PC-9 (cell line): ENCODE measurements around the gene RTBDN. TPM values are rescaled to one million over a fixed set of nuclear protein-coding genes. Genes with fewer than 3 reads are reported as not detected.
A peak's percentile ranks its signal among the peaks of the same experiment; 100 is the strongest.

Experiments used
- BruUV-seq: library from RNA; stranded (reverse); fragments of 400-500 nt; replicated peaks from 2 replicates; lab custom pipeline; 2021; lab: Mats Ljungman, UMichigan
- CTCF ChIA-PET: fragments of 300-600 bp; sonication (Branson Sonifier 250); formaldehyde crosslinking; loops from one replicate; lab custom pipeline; 2022; ENCODE audit warnings: antibody characterized with exemption; lab: Charles Lee
- POLR2A ChIA-PET: fragments of 300-600 bp; sonication (Branson Sonifier 250); formaldehyde crosslinking; loops from one replicate; lab custom pipeline; 2022; ENCODE audit warnings: antibody characterized with exemption; ENCODE audit not compliant: unreplicated experiment; lab: Charles Lee
- DNase-seq, 2 experiments: peaks; one replicate each; pipeline versions ENCODE4 v3.0.0 to v3.0.0-alpha.2; 2015 to 2022; ENCODE audit warnings: mixed read lengths in 1 of 2
- H2AFZ ChIP-seq: fragments of 200-600 bp; sonication (generic); 2 replicates; pipeline ENCODE4 v1.8.1; 2017; ENCODE audit warnings: antibody characterized with exemption
- H3F3A ChIP-seq: fragments of 200-600 bp; sonication (generic); 2 replicates; pipeline ENCODE4 v1.8.1; 2017; ENCODE audit warnings: antibody characterized with exemption, mild to moderate bottlenecking, low read depth; ENCODE audit not compliant: insufficient read depth
- H3K27ac ChIP-seq: fragments of 200-600 bp; sonication (generic); 2 replicates; pipeline ENCODE4 v1.6.1; 2016; ENCODE audit warnings: mixed run types
- H3K27me3 ChIP-seq: fragments of 200-600 bp; sonication (generic); 2 replicates; pipeline ENCODE4 v1.6.1; 2016; ENCODE audit warnings: low read depth, mixed run types; ENCODE audit not compliant: insufficient read depth
- H3K36me3 ChIP-seq: fragments of 200-600 bp; sonication (generic); 2 replicates; pipeline ENCODE4 v1.6.1; 2016; ENCODE audit warnings: low read depth, mixed run types
- H3K4me1 ChIP-seq: fragments of 200-600 bp; sonication (generic); replicated peaks from 2 replicates; pipeline ENCODE4 v1.6.1; 2016; ENCODE audit warnings: mixed run types; ENCODE audit not compliant: insufficient read depth
- H3K4me2 ChIP-seq: fragments of 200-600 bp; sonication (generic); 2 replicates; pipeline ENCODE4 v1.6.1; 2017; ENCODE audit warnings: mixed run types
- H3K4me3 ChIP-seq: fragments of 200-600 bp; sonication (generic); 2 replicates; pipeline ENCODE4 v1.6.1; 2016; ENCODE audit warnings: mixed run types
- H3K79me2 ChIP-seq: fragments of 200-600 bp; sonication (generic); 2 replicates; pipeline ENCODE4 v1.6.1; 2017; ENCODE audit warnings: low read depth, mixed run types
- H3K9me2 ChIP-seq: fragments of 200-600 bp; sonication (generic); 2 replicates; pipeline ENCODE4 v1.8.1; 2017; ENCODE audit warnings: mild to moderate bottlenecking; ENCODE audit not compliant: insufficient read depth
- H3K9me3 ChIP-seq: fragments of 200-600 bp; sonication (generic); 2 replicates; pipeline ENCODE4 v1.8.1; 2016; ENCODE audit warnings: low read depth; ENCODE audit not compliant: insufficient read depth
- H4K20me1 ChIP-seq: fragments of 200-600 bp; sonication (generic); 2 replicates; pipeline ENCODE4 v1.8.1; 2017; ENCODE audit not compliant: insufficient read depth
- EZH2 ChIP-seq: fragments of 200-600 bp; sonication (generic); IDR thresholded peaks from 2 replicates; pipeline ENCODE4 v1.8.0; 2017; ENCODE audit warnings: antibody characterized with exemption, low read depth
- intact Hi-C: fragments of 100-400 bp; cut with micrococcal nuclease; formaldehyde crosslinking; loops from one replicate; pipeline ENCODE4 v1.10.0; 2022; ENCODE audit not compliant: unreplicated experiment
- total RNA-seq: library from RNA; stranded (reverse); gene quantifications from 2 replicates; pipeline ENCODE4 v1.2.3, GENCODE V29; 2021
- TF ChIP-seq, protein P1 (sequence below): fragments of 200-600 bp; sonication (generic); conservative IDR thresholded peaks from 2 replicates; pipeline ENCODE4 v1.6.1; 2017; ENCODE audit warnings: mixed run types, antibody characterized with exemption, mild to moderate bottlenecking, moderate library complexity

Gene RTBDN
- total RNA-seq, 1 experiment from 2014 or later: 1.0 TPM

DNA sequence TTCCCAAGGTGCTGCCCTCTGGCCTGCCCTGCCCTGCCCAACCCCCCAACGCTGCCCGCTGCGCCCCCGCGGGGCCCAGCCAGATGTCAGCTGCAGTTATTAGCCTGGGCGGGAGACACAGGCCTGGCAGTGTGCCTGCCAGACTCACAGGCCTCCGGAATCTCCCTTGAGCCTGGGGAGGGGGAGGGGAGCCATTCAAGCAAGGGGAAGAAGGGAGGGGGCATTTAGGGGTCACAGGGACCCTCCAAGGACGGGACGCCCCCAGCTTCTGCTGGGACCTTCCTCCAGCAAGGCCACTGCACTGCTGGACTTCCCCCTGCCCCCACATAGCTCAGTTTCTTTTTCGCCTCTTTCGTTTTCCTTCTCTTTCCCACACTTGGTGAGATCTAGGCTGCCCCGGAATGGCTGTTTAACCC, 45.7 kb downstream of the RTBDN start:
- TF ChIP-seq EZH2: no peak
- TF ChIP-seq, protein P1, sequence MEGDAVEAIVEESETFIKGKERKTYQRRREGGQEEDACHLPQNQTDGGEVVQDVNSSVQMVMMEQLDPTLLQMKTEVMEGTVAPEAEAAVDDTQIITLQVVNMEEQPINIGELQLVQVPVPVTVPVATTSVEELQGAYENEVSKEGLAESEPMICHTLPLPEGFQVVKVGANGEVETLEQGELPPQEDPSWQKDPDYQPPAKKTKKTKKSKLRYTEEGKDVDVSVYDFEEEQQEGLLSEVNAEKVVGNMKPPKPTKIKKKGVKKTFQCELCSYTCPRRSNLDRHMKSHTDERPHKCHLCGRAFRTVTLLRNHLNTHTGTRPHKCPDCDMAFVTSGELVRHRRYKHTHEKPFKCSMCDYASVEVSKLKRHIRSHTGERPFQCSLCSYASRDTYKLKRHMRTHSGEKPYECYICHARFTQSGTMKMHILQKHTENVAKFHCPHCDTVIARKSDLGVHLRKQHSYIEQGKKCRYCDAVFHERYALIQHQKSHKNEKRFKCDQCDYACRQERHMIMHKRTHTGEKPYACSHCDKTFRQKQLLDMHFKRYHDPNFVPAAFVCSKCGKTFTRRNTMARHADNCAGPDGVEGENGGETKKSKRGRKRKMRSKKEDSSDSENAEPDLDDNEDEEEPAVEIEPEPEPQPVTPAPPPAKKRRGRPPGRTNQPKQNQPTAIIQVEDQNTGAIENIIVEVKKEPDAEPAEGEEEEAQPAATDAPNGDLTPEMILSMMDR: 0 out of 2 replicates have a peak, but pooled peaks have one; percentile 4
- H3K27me3 ChIP-seq: no peaks in the 10 kb centered on the region
- H3F3A ChIP-seq: peaks cover 78% of the 10 kb centered on the region
- peak overlapping the region; percentile 91 for H3K4me2 ChIP-seq
- peaks cover 49% of the 10 kb centered on the region for H3K79me2 ChIP-seq
- no peaks in the 10 kb centered on the region for H3K9me2 ChIP-seq
- no peaks in the 10 kb centered on the region; the same call in 1 of the 2 replicates for H3K36me3 ChIP-seq
- H3K9me3 ChIP-seq: no peaks in the 10 kb centered on the region
- POLR2A ChIA-PET: interaction anchor here (0.5 to 1.8 kb wide), 7 partner anchors 10 to 178 kb away, joined by 3 to 18 read pairs (median 4); partner anchors contain the start of genes RNASEH2A, ZNF490 and ZNF791
- no peak overlapping the region for H2AFZ ChIP-seq
- H3K27ac ChIP-seq: peak overlapping the region; percentile 86
- CTCF ChIA-PET: interaction anchor here (0.6 to 1.0 kb wide), 3 partner anchors 23 to 33 kb away, joined by 3 to 8 read pairs (median 3); no protein-coding TSS in a partner anchor
- H4K20me1 ChIP-seq: peaks cover 18% of the 10 kb centered on the region
- intact Hi-C loops: loop anchor here (5.0 to 10.0 kb wide), 2 partner anchors 374 to 1056 kb away; no protein-coding TSS in a partner anchor
- peak; percentile 50 to 80 for DNase-seq
- peak overlapping the region; percentile 73 for H3K4me3 ChIP-seq
- TSS peak; percentile 31 for BruUV-seq
- peaks cover 63% of the 10 kb centered on the region for H3K4me1 ChIP-seq

DNA sequence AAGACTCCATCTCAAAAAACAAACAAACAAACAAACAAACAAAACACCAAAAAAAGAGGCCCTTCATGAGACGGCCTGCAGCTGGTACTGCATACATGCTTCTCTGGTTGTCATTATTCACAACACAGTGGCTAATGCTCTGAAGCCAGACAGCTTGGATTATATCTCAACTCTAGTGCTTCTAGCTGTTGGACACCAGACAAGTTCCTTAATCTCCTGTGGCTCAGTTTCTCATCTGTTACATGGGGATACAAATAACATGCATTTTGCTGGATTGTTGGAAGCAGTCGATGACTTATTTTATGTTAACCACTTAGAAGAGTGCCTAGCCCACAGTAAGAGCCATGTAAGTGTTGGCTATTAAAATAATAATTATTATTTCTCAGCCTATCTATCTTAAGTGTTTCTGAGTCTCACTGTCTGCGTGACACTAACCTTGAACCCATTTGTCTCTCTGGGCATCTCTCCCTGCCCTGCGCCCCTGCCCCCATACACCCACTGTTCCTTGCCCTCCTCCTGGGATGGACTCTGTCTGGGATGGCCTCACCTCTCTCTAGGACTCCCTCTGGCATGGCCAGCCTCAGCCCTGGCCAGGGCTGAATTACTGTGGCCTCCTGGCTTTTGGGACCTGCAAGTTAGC, 46.2 kb downstream of the RTBDN start:
- DNase-seq: peak in 1 of 2 experiments; percentile 19
- Histone ChIP-seq H3K4me3 (peak overlapping the region; percentile 73), H2AFZ (no peak overlapping the region), H3K9me2 (no peaks in the 10 kb centered on the region), H3K4me1 (peaks cover 68% of the 10 kb centered on the region), H3K9me3 (no peaks in the 10 kb centered on the region), H4K20me1 (peaks cover 17% of the 10 kb centered on the region), H3K79me2 (peaks cover 46% of the 10 kb centered on the region), H3F3A (peaks cover 81% of the 10 kb centered on the region), H3K27me3 (no peaks in the 10 kb centered on the region), H3K27ac (peak overlapping the region; percentile 86), H3K36me3 (no peaks in the 10 kb centered on the region; the same call in 1 of the 2 replicates), H3K4me2 (peak overlapping the region; percentile 91)
- BruUV-seq: no TSS peak
- TF ChIP-seq, protein P1: no peak
- no peak for TF ChIP-seq EZH2
- ChIA-PET POLR2A (interaction anchor here (0.6 to 1.8 kb wide), 3 partner anchors 9 to 51 kb away, joined by 4 to 18 read pairs (median 11); no protein-coding TSS in a partner anchor), CTCF (interaction anchor here (1.0 kb wide), 1 partner anchor 28 kb away, joined by 3 read pairs; no protein-coding TSS in a partner anchor)
- intact Hi-C loops: loop anchor here (5.0 to 10.0 kb wide), 2 partner anchors 374 to 1057 kb away; no protein-coding TSS in a partner anchor

DNA sequence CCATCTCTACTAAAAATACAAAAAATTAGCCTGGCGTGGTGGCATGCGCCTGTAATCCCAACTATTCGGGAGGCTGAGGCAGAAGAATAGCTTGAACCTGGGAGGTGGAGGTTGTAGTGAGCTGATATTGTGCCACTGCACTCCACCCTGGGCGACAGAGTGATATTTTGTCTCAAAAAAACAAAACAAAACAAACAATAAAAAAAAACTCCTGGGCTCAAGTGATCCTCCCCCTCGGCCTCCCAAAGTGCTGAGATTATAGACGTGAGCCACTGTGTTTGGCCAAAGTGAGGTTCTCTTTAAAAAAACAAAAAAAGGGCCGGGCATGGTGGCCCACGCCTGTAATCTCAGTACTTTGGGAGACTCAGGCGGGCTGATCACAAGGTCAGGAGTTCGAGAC, 46.9 kb downstream of the RTBDN start:
- Histone ChIP-seq H3K9me2 (no peaks in the 10 kb centered on the region), H3K4me3 (peak overlapping the region; percentile 37; the same call in 1 of the 2 replicates), H3K4me1 (peaks cover 72% of the 10 kb centered on the region), H3K79me2 (peaks cover 39% of the 10 kb centered on the region), H4K20me1 (peaks cover 10% of the 10 kb centered on the region), H3K36me3 (no peaks in the 10 kb centered on the region), H2AFZ (no peak overlapping the region), H3K27me3 (no peaks in the 10 kb centered on the region), H3F3A (peaks cover 81% of the 10 kb centered on the region), H3K4me2 (peak overlapping the region; percentile 91), H3K27ac (peak overlapping the region; percentile 86), H3K9me3 (no peaks in the 10 kb centered on the region)
- peak in 1 of 2 experiments; percentile 8 for DNase-seq
- ChIA-PET POLR2A (interaction anchor here (0.7 kb wide), 1 partner anchor 86 kb away, joined by 3 read pairs; no protein-coding TSS in a partner anchor), CTCF (no interaction called here)
- no TSS peak for BruUV-seq
- TF ChIP-seq, protein P1: no peak
- intact Hi-C loops: loop anchor here (5.0 to 10.0 kb wide), 2 partner anchors 375 to 1057 kb away; no protein-coding TSS in a partner anchor
